Measurements from ENCODE around the gene FADS2. TPM values are rescaled to one million over a fixed set of nuclear protein-coding genes. Genes with fewer than 3 reads are reported as not detected.

Gene FADS2
- total and polyA plus RNA-seq, 9 of the 15 experiments (the other 6 are each of a cell fraction or from before 2014, with no cell fraction given): 2.9 to 42.8 (median 16.2) TPM

DNA sequence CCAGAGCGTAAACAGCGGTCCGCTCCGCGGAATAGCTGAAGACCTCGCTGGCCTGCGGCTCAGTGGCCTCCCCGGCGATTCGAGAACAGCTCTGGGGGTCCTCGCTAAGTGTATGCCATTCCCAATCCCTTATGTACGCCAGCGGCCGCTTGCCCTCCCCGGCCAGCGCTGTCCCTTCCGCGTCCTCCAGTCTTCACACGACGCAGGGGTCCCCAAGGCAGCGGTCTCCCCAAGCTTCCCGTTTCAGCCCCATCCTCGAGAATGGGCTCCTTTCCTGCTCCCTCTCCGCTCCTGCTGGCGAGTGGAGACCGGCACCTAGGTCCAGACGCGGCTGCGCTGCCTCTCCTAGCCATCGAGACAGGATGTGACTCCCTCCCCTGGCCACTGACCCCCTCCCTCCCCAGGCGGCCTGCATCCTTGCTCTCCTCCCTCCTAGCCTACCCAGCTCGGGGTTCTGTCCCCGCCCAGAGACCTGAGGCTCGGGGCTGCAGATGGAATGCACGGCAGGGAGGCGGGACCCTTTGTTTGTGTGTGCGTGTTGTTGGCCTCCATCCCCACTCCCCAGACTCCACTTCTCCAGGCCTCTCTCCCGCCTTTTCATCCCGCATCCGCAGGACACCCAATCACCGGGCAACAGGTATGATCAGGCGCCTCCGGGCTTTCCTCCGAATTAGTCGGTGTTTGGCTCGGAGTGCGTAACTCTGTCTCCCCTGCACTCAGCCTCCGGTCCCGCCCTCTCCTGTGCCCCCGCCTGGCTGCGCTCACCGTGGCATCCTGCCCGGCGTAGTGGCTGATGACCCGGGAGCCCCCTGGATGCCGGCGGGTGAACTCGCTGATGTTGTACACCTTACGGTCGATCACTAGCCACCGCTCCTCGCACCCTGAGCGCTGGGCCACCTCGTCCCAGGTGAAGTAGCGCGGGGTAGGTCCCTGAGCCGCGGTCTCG, 12.0 kb upstream of the FADS2 start (continued):
- TF ChIP-seq, protein P1, sequence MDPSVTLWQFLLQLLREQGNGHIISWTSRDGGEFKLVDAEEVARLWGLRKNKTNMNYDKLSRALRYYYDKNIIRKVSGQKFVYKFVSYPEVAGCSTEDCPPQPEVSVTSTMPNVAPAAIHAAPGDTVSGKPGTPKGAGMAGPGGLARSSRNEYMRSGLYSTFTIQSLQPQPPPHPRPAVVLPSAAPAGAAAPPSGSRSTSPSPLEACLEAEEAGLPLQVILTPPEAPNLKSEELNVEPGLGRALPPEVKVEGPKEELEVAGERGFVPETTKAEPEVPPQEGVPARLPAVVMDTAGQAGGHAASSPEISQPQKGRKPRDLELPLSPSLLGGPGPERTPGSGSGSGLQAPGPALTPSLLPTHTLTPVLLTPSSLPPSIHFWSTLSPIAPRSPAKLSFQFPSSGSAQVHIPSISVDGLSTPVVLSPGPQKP (CRISPR knock-in tag; IDR thresholded peaks at IDR 0.05): no peak
- TF ChIP-seq ZNF174 (CRISPR knock-in tag; IDR thresholded peaks at IDR 0.05): no peak
- TF ChIP-seq, protein P2, sequence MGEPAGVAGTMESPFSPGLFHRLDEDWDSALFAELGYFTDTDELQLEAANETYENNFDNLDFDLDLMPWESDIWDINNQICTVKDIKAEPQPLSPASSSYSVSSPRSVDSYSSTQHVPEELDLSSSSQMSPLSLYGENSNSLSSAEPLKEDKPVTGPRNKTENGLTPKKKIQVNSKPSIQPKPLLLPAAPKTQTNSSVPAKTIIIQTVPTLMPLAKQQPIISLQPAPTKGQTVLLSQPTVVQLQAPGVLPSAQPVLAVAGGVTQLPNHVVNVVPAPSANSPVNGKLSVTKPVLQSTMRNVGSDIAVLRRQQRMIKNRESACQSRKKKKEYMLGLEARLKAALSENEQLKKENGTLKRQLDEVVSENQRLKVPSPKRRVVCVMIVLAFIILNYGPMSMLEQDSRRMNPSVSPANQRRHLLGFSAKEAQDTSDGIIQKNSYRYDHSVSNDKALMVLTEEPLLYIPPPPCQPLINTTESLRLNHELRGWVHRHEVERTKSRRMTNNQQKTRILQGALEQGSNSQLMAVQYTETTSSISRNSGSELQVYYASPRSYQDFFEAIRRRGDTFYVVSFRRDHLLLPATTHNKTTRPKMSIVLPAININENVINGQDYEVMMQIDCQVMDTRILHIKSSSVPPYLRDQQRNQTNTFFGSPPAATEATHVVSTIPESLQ (CRISPR knock-in tag; IDR thresholded peaks at IDR 0.05): no peak
- TF ChIP-seq, protein P3, sequence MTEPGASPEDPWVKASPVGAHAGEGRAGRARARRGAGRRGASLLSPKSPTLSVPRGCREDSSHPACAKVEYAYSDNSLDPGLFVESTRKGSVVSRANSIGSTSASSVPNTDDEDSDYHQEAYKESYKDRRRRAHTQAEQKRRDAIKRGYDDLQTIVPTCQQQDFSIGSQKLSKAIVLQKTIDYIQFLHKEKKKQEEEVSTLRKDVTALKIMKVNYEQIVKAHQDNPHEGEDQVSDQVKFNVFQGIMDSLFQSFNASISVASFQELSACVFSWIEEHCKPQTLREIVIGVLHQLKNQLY (CRISPR knock-in tag; conservative IDR thresholded peaks at IDR 0.05): no peak
- peak; percentile 19 for TF ChIP-seq RBM22 (IDR thresholded peaks at IDR 0.05; ENCODE audit: low read depth, low read length, poor library complexity, severe bottlenecking)
- TF ChIP-seq ZNF140 (CRISPR knock-in tag; IDR thresholded peaks at IDR 0.05): no peak
- TF ChIP-seq, protein P4, sequence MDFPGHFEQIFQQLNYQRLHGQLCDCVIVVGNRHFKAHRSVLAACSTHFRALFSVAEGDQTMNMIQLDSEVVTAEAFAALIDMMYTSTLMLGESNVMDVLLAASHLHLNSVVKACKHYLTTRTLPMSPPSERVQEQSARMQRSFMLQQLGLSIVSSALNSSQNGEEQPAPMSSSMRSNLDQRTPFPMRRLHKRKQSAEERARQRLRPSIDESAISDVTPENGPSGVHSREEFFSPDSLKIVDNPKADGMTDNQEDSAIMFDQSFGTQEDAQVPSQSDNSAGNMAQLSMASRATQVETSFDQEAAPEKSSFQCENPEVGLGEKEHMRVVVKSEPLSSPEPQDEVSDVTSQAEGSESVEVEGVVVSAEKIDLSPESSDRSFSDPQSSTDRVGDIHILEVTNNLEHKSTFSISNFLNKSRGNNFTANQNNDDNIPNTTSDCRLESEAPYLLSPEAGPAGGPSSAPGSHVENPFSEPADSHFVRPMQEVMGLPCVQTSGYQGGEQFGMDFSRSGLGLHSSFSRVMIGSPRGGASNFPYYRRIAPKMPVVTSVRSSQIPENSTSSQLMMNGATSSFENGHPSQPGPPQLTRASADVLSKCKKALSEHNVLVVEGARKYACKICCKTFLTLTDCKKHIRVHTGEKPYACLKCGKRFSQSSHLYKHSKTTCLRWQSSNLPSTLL (IDR thresholded peaks at IDR 0.05): no peak
- TF ChIP-seq, protein P5, sequence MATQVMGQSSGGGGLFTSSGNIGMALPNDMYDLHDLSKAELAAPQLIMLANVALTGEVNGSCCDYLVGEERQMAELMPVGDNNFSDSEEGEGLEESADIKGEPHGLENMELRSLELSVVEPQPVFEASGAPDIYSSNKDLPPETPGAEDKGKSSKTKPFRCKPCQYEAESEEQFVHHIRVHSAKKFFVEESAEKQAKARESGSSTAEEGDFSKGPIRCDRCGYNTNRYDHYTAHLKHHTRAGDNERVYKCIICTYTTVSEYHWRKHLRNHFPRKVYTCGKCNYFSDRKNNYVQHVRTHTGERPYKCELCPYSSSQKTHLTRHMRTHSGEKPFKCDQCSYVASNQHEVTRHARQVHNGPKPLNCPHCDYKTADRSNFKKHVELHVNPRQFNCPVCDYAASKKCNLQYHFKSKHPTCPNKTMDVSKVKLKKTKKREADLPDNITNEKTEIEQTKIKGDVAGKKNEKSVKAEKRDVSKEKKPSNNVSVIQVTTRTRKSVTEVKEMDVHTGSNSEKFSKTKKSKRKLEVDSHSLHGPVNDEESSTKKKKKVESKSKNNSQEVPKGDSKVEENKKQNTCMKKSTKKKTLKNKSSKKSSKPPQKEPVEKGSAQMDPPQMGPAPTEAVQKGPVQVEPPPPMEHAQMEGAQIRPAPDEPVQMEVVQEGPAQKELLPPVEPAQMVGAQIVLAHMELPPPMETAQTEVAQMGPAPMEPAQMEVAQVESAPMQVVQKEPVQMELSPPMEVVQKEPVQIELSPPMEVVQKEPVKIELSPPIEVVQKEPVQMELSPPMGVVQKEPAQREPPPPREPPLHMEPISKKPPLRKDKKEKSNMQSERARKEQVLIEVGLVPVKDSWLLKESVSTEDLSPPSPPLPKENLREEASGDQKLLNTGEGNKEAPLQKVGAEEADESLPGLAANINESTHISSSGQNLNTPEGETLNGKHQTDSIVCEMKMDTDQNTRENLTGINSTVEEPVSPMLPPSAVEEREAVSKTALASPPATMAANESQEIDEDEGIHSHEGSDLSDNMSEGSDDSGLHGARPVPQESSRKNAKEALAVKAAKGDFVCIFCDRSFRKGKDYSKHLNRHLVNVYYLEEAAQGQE (IDR thresholded peaks at IDR 0.05; ENCODE audit: borderline replicate concordance): no peak
- TF ChIP-seq, protein P5 (CRISPR knock-in tag; IDR thresholded peaks at IDR 0.05; ENCODE audit: low read depth): no peak
